WTC11 (cell line): ENCODE results near the gene GPR153. TPM values are rescaled to one million over a fixed set of nuclear protein-coding genes. Genes with fewer than 3 reads are reported as not detected.

ENCODE experiments used
- ATAC-seq: fragments of 200-7000 bp; cut with Tn5 transposase; 2 replicates; pipeline ENCODE4 v1.10.0; 2021; ENCODE audit warnings: mild to moderate bottlenecking, moderate library complexity
- CTCF ChIA-PET: fragments of 300-600 bp; sonication (Branson Sonifier 250); formaldehyde crosslinking; loops from one replicate; lab custom pipeline; 2021; ENCODE audit warnings: antibody characterized with exemption; lab: Charles Lee
- POLR2A ChIA-PET: fragments of 350-600 bp; sonication (Branson Sonifier 250); formaldehyde crosslinking; loops from one replicate; lab custom pipeline; 2021; ENCODE audit warnings: antibody characterized with exemption; lab: Charles Lee
- DNase-seq: peaks from one replicate; pipeline ENCODE4 v3.0.0; 2021; ENCODE audit warnings: low spot score
- H3K27ac Mint-ChIP-seq: 2 replicates; pipeline ENCODE4 v1.8.0; 2021; ENCODE audit warnings: mixed read lengths
- H3K27me3 Mint-ChIP-seq: 2 replicates; pipeline ENCODE4 v1.8.0; 2021; ENCODE audit warnings: low read depth, mild to moderate bottlenecking, moderate library complexity, mixed read lengths
- H3K36me3 Mint-ChIP-seq: 2 replicates; pipeline ENCODE4 v1.8.0; 2021; ENCODE audit warnings: mixed read lengths
- H3K4me1 Mint-ChIP-seq: 2 replicates; pipeline ENCODE4 v1.8.0; 2022; ENCODE audit warnings: mixed read lengths
- H3K4me3 Mint-ChIP-seq: 2 replicates; pipeline ENCODE4 v1.8.0; 2021; ENCODE audit warnings: mild to moderate bottlenecking, moderate library complexity, mixed read lengths
- H3K9me3 Mint-ChIP-seq: 2 replicates; pipeline ENCODE4 v1.8.0; 2021; ENCODE audit warnings: mixed read lengths
- AR ChIP-seq: fragments of 250-450 bp; sonication (Bioruptor Pico); IDR thresholded peaks from 2 replicates; pipeline ENCODE4 v1.9.0; 2021; ENCODE audit warnings: mild to moderate bottlenecking
- ATF3 ChIP-seq: sonication (generic); formaldehyde crosslinking; conservative IDR thresholded peaks from 2 replicates; pipeline ENCODE4 v1.8.1; 2022; ENCODE audit warnings: mild to moderate bottlenecking, missing genetic modification reagents
- EMX1 ChIP-seq: fragments of 250-450 bp; sonication (Bioruptor Pico); IDR thresholded peaks from 2 replicates; pipeline ENCODE4 v1.8.0; 2021; ENCODE audit warnings: mild to moderate bottlenecking
- ERG ChIP-seq: fragments of 250-450 bp; sonication (Bioruptor Pico); IDR thresholded peaks from 2 replicates; pipeline ENCODE4 v1.8.0; 2021; ENCODE audit warnings: mild to moderate bottlenecking
- ESRRA ChIP-seq: sonication (generic); formaldehyde crosslinking; IDR thresholded peaks from 2 replicates; pipeline ENCODE4 v1.8.1; 2022; ENCODE audit warnings: mild to moderate bottlenecking, missing genetic modification reagents, borderline replicate concordance
- FOXK1 ChIP-seq: sonication (generic); formaldehyde crosslinking; IDR thresholded peaks from 2 replicates; pipeline ENCODE4 v1.8.0; 2022; ENCODE audit warnings: mild to moderate bottlenecking, moderate library complexity, missing genetic modification reagents
- HMGA2 ChIP-seq: fragments of 250-450 bp; sonication (Bioruptor Pico); IDR thresholded peaks from 2 replicates; pipeline ENCODE4 v1.4.0; 2021; ENCODE audit warnings: mild to moderate bottlenecking, moderate library complexity
- JAZF1 ChIP-seq: fragments of 250-450 bp; sonication (Bioruptor Pico); IDR thresholded peaks from 2 replicates; pipeline ENCODE4 v1.9.0; 2021; ENCODE audit warnings: moderate library complexity, mild to moderate bottlenecking, inconsistent platforms
- MAX ChIP-seq: sonication (generic); formaldehyde crosslinking; IDR thresholded peaks from 2 replicates; pipeline ENCODE4 v1.8.0; 2022; ENCODE audit warnings: mild to moderate bottlenecking, missing genetic modification reagents
- NFYB ChIP-seq: sonication (generic); formaldehyde crosslinking; conservative IDR thresholded peaks from 2 replicates; pipeline ENCODE4 v1.8.0; 2022; ENCODE audit warnings: low read depth, missing genetic modification reagents
- NR2C2 ChIP-seq: sonication (generic); formaldehyde crosslinking; IDR thresholded peaks from 2 replicates; pipeline ENCODE4 v1.8.0; 2022; ENCODE audit warnings: mild to moderate bottlenecking, missing genetic modification reagents
- NR3C1 ChIP-seq: sonication (generic); formaldehyde crosslinking; conservative IDR thresholded peaks from 2 replicates; pipeline ENCODE4 v1.8.1; 2023; ENCODE audit warnings: low read depth, mild to moderate bottlenecking, missing genetic modification reagents
- RORB ChIP-seq: fragments of 250-450 bp; sonication (Bioruptor Pico); IDR thresholded peaks from 2 replicates; pipeline ENCODE4 v1.9.0; 2021; ENCODE audit warnings: mild to moderate bottlenecking
- SMAD4 ChIP-seq: sonication (generic); formaldehyde crosslinking; IDR thresholded peaks from 2 replicates; pipeline ENCODE4 v1.8.0; 2022; ENCODE audit warnings: mild to moderate bottlenecking, missing genetic modification reagents
- TCF7 ChIP-seq: sonication (generic); formaldehyde crosslinking; IDR thresholded peaks from 2 replicates; pipeline ENCODE4 v1.8.0; 2022; ENCODE audit warnings: mild to moderate bottlenecking, low read depth, missing genetic modification reagents, moderate library complexity
- USF1 ChIP-seq: sonication (generic); formaldehyde crosslinking; IDR thresholded peaks from 2 replicates; pipeline ENCODE4 v1.8.0; 2022; ENCODE audit warnings: mild to moderate bottlenecking, missing genetic modification reagents
- ZMAT4 ChIP-seq: fragments of 250-450 bp; sonication (Bioruptor Pico); IDR thresholded peaks from 2 replicates; pipeline ENCODE4 v1.9.0; 2021; ENCODE audit warnings: mild to moderate bottlenecking
- ZNF138 ChIP-seq: sonication (generic); formaldehyde crosslinking; conservative IDR thresholded peaks from 2 replicates; pipeline ENCODE4 v1.8.1; 2022; ENCODE audit warnings: mild to moderate bottlenecking, moderate library complexity, missing genetic modification reagents
- ZNF281 ChIP-seq: sonication (generic); formaldehyde crosslinking; IDR thresholded peaks from 2 replicates; pipeline ENCODE4 v1.8.0; 2023; ENCODE audit warnings: mild to moderate bottlenecking, missing genetic modification reagents
- ZNF317 ChIP-seq: sonication (generic); formaldehyde crosslinking; IDR thresholded peaks from 2 replicates; pipeline ENCODE4 v1.8.1; 2023; ENCODE audit warnings: low read depth, mild to moderate bottlenecking, moderate library complexity, missing genetic modification reagents, borderline replicate concordance
- ZSCAN18 ChIP-seq: fragments of 250-450 bp; sonication (Bioruptor Pico); IDR thresholded peaks from 2 replicates; pipeline ENCODE4 v2.1.2; 2022; ENCODE audit warnings: mild to moderate bottlenecking, moderate library complexity
- total RNA-seq: library from RNA; stranded (reverse); gene quantifications from 3 replicates; pipeline ENCODE4 v1.2.3, GENCODE V29; 2021

GPR153 gene
- total RNA-seq, 1 experiment from 2014 or later = 13.4 TPM

GRCh38 chr1:6273380-6273891, 12.5 kb upstream of the GPR153 start (continued):
- TF ChIP-seq EMX1 (CRISPR knock-in tag) = no peak

- H3K27ac Mint-ChIP-seq = peak overlapping the region; percentile 74
These were observed 12.0 kb upstream of the GPR153 start for GRCh38 chr1:6272868-6273267.

GRCh38 chr1:6272452-6272851, 11.6 kb upstream of the GPR153 start:
- no peaks in the 10 kb centered on the region for H3K27me3 Mint-ChIP-seq
- no peak for DNase-seq
- POLR2A ChIA-PET = no interaction called here
- CTCF ChIA-PET = interaction anchor here (1.0 to 1.7 kb wide), 10 partner anchors 20 to 179 kb away, joined by 3 to 11 read pairs (median 4); no protein-coding TSS in a partner anchor
- no peak for ATAC-seq
- H3K4me1 Mint-ChIP-seq = peaks cover 24% of the 10 kb centered on the region
- H3K4me3 Mint-ChIP-seq = no peak overlapping the region
- no peaks in the 10 kb centered on the region for H3K36me3 Mint-ChIP-seq
- no peaks in the 10 kb centered on the region for H3K9me3 Mint-ChIP-seq
- peak overlapping the region; percentile 74; the same call in 1 of the 2 replicates for H3K27ac Mint-ChIP-seq
- TF ChIP-seq NFYB (CRISPR knock-in tag) (no peak), EMX1 (CRISPR knock-in tag) (no peak), FOXK1 (no peak), ERG (no peak), ZNF138 (CRISPR knock-in tag) (no peak), MAX (CRISPR knock-in tag) (no peak), ESRRA (CRISPR knock-in tag) (no peak), ATF3 (CRISPR knock-in tag) (no peak), JAZF1 (CRISPR knock-in tag) (no peak), ZMAT4 (CRISPR knock-in tag) (no peak), HMGA2 (CRISPR knock-in tag) (no peak), USF1 (no peak), TCF7 (CRISPR knock-in tag) (no peak), ZNF281 (CRISPR knock-in tag) (no peak), ZSCAN18 (CRISPR knock-in tag) (no peak)

More at GRCh38 chr1:6272868-6273267, 12.0 kb upstream of the GPR153 start:
- Mint-ChIP-seq H3K4me3 (no peak overlapping the region), H3K9me3 (no peaks in the 10 kb centered on the region), H3K27me3 (no peaks in the 10 kb centered on the region), H3K36me3 (no peaks in the 10 kb centered on the region), H3K4me1 (peaks cover 26% of the 10 kb centered on the region)
- ATAC-seq (peak; percentile 37), DNase-seq (peak; percentile 41)
- POLR2A ChIA-PET = no interaction called here
- CTCF ChIA-PET = interaction anchor here (0.6 to 1.7 kb wide), 12 partner anchors 14 to 330 kb away, joined by 3 to 11 read pairs (median 4); partner anchors contain the start of gene KLHL21
- TF ChIP-seq RORB (CRISPR knock-in tag) = no peak
- TF ChIP-seq NR2C2 (CRISPR knock-in tag) = no peak
- no peak; the same call in 1 of the 2 replicates for TF ChIP-seq HMGA2 (CRISPR knock-in tag)
- no peak for TF ChIP-seq ZNF317 (CRISPR knock-in tag)
- no peak for TF ChIP-seq SMAD4 (CRISPR knock-in tag)
- TF ChIP-seq AR = no peak
- no peak for TF ChIP-seq NR3C1 (CRISPR knock-in tag)
